Endothelial cell of coronary artery (primary cell): Measurements from ENCODE around the gene PHYH. TPM values are rescaled to one million over a fixed set of nuclear protein-coding genes. Genes with fewer than 3 reads are reported as not detected.

Experiments used
- total RNA-seq: library from RNA; depleted of rRNA; stranded (reverse); fragments of >200 nt; gene quantifications from 2 replicates; pipeline ENCODE4 v1.2.3, GENCODE V29; 2014

The PHYH gene
- 5.8 and 7.9 TPM in 2 replicates for total RNA-seq

GRCh38 chr10:13299437-13300287, at the start of gene PHYH:
PHYH (minus strand) TSS chr10:13300064; CDS start chr10:13300042, 22 bp downstream.

GRCh38 chr10:13348216-13349017, 48.6 kb upstream of the PHYH start, which contains the start of gene SEPHS1:
SEPHS1 (minus strand) TSS chr10:13348293; CDS start chr10:13344950, 3,343 bp downstream.

GRCh38 chr10:13234172-13234571, 65.7 kb downstream of the PHYH start, which contains the start of gene UCMA:
UCMA (minus strand) TSS chr10:13234374; CDS start chr10:13234258, 116 bp downstream.

Other genes with a start within 250 kb of the PHYH start
- 54.1 and 97.1 TPM in 2 replicates for gene OPTN, start 199.9 kb downstream of the PHYH start, total RNA-seq
- 5.1 and 14.1 TPM in 2 replicates for gene MCM10, start 138.5 kb downstream of the PHYH start, total RNA-seq
- gene UCMA, start 65.7 kb downstream of the PHYH start, total RNA-seq, result not detected in 2 replicates
- 28.2 and 37.0 TPM in 2 replicates for gene SEPHS1, start 48.2 kb upstream of the PHYH start, total RNA-seq
- gene BEND7, start 228.9 kb upstream of the PHYH start, total RNA-seq, result 10.2 and 15.2 TPM in 2 replicates